Brain microvascular endothelial cell (primary cell): ENCODE measurements around the gene PCDH15.

Source experiments
- DNase-seq: peaks from one replicate; pipeline ENCODE4 v3.0.0-alpha.2; 2020
- H3K27ac ChIP-seq: fragments of 250-450 bp; sonication (Bioruptor Pico); 2 replicates; pipeline ENCODE4 v1.5.1; 2020; ENCODE audit warnings: mild to moderate bottlenecking, moderate library complexity
- H3K27me3 ChIP-seq: fragments of 250-450 bp; sonication (Bioruptor Pico); replicated peaks from 2 replicates; pipeline ENCODE4 v1.5.1; 2020; ENCODE audit warnings: mild to moderate bottlenecking
- H3K36me3 ChIP-seq: fragments of 250-450 bp; sonication (Bioruptor Pico); replicated peaks from 2 replicates; pipeline ENCODE4 v1.5.1; 2020; ENCODE audit warnings: mild to moderate bottlenecking
- H3K4me3 ChIP-seq: 2 replicates; pipeline ENCODE4 v1.5.1; 2011; ENCODE audit warnings: low read depth, mild to moderate bottlenecking, control low read depth, low read length, moderate library complexity
- CTCF ChIP-seq: IDR thresholded peaks from 2 replicates; pipeline ENCODE4 v1.5.1; 2011; ENCODE audit warnings: low read depth, mild to moderate bottlenecking, moderate library complexity, low read length, control low read depth, inconsistent platforms; ENCODE audit errors: missing control alignments
- in situ Hi-C: cut with HindIII; loops from 2 replicates; pipeline ENCODE4 v1.10.0; 2017; ENCODE audit warnings: low sequenced_read_pairs, low pct_ligation_motif_present

PCDH15 gene

GRCh38 chr10:54125098-54125747 lies 675.8 kb downstream of the PCDH15 start:
- Histone ChIP-seq H3K36me3 (no peaks in the 10 kb centered on the region), H3K27ac (no peak overlapping the region), H3K4me3 (no peak overlapping the region), H3K27me3 (no peaks in the 10 kb centered on the region)
- DNase-seq: no peak
- no peak for TF ChIP-seq CTCF
- in situ Hi-C loops: no loop called here

- DNase-seq: no peak
- no peak overlapping the region for H3K27ac ChIP-seq
- no peak overlapping the region for H3K4me3 ChIP-seq
- no peak for TF ChIP-seq CTCF
- H3K36me3 ChIP-seq: no peaks in the 10 kb centered on the region
- no peaks in the 10 kb centered on the region for H3K27me3 ChIP-seq
- in situ Hi-C loops: no loop called here
These were observed 676.7 kb downstream of the PCDH15 start for GRCh38 chr10:54124209-54124885.

- in situ Hi-C loops: no loop called here
- no peaks in the 10 kb centered on the region for H3K27me3 ChIP-seq
- TF ChIP-seq CTCF: no peak
- no peak overlapping the region for H3K27ac ChIP-seq
- no peak for DNase-seq
- no peaks in the 10 kb centered on the region for H3K36me3 ChIP-seq
- no peak overlapping the region for H3K4me3 ChIP-seq
These were observed 680.2 kb downstream of the PCDH15 start for GRCh38 chr10:54120806-54121205.

GRCh38 chr10:54108961-54109360 lies 692.1 kb downstream of the PCDH15 start:
- no peak for TF ChIP-seq CTCF
- Histone ChIP-seq H3K27ac (no peak overlapping the region), H3K36me3 (no peaks in the 10 kb centered on the region), H3K27me3 (no peaks in the 10 kb centered on the region), H3K4me3 (no peak overlapping the region)
- no peak for DNase-seq
- in situ Hi-C loops: no loop called here

- Histone ChIP-seq H3K4me3 (no peak overlapping the region), H3K27ac (no peak overlapping the region), H3K27me3 (no peaks in the 10 kb centered on the region), H3K36me3 (no peaks in the 10 kb centered on the region)
- no peak for TF ChIP-seq CTCF
- DNase-seq: no peak
- in situ Hi-C loops: no loop called here
These were observed 704.1 kb downstream of the PCDH15 start for GRCh38 chr10:54096892-54097291.
